Parathyroid adenoma (tissue), 2 donors: ENCODE results near the gene TMEM158.
A peak's percentile ranks its signal among the peaks of the same experiment; 100 is the strongest.

ENCODE experiments used
- H2AFZ ChIP-seq: fragments of 300-600 bp; sonication (generic); one replicate; pipeline ENCODE4 v1.7.0; 2017; ENCODE audit warnings: antibody characterized with exemption, mild to moderate bottlenecking
- H3K27ac ChIP-seq: fragments of 300-600 bp; sonication (generic); one replicate; pipeline ENCODE4 v1.7.0; 2017
- H3K27me3 ChIP-seq: fragments of 300-600 bp; sonication (generic); one replicate; pipeline ENCODE4 v1.7.0; 2017; ENCODE audit warnings: low read length; ENCODE audit not compliant: control insufficient read depth, insufficient read depth
- H3K36me3 ChIP-seq: fragments of 300-600 bp; sonication (generic); one replicate; pipeline ENCODE4 v1.7.0; 2017; ENCODE audit warnings: low read length; ENCODE audit not compliant: control insufficient read depth, insufficient read depth
- H3K4me1 ChIP-seq: fragments of 300-600 bp; sonication (generic); one replicate; pipeline ENCODE4 v1.7.0; 2017; ENCODE audit warnings: control low read depth
- H3K4me2 ChIP-seq: fragments of 300-600 bp; sonication (generic); one replicate; pipeline ENCODE4 v1.7.0; 2017; ENCODE audit warnings: low read length
- H3K4me3 ChIP-seq: fragments of 300-600 bp; sonication (generic); one replicate; pipeline ENCODE4 v1.7.0; 2017; ENCODE audit warnings: low read depth, low read length
- H3K79me2 ChIP-seq: fragments of 300-600 bp; sonication (generic); one replicate; pipeline ENCODE4 v1.7.0; 2017; ENCODE audit warnings: control low read depth
- H3K9ac ChIP-seq: fragments of 300-600 bp; sonication (generic); one replicate; pipeline ENCODE4 v1.7.0; 2017; ENCODE audit warnings: mild to moderate bottlenecking
- H3K9me3 ChIP-seq: fragments of 300-600 bp; sonication (generic); one replicate; pipeline ENCODE4 v1.7.0; 2017; ENCODE audit warnings: low read length; ENCODE audit not compliant: control insufficient read depth
- TF ChIP-seq, protein P1 (sequence below): fragments of 300-600 bp; sonication (generic); IDR thresholded peaks from one replicate; pipeline ENCODE4 v1.7.0; 2017; ENCODE audit warnings: antibody characterized with exemption, mild to moderate bottlenecking
- donor health status: primary hyperparathyroidism.

Gene TMEM158

DNA sequence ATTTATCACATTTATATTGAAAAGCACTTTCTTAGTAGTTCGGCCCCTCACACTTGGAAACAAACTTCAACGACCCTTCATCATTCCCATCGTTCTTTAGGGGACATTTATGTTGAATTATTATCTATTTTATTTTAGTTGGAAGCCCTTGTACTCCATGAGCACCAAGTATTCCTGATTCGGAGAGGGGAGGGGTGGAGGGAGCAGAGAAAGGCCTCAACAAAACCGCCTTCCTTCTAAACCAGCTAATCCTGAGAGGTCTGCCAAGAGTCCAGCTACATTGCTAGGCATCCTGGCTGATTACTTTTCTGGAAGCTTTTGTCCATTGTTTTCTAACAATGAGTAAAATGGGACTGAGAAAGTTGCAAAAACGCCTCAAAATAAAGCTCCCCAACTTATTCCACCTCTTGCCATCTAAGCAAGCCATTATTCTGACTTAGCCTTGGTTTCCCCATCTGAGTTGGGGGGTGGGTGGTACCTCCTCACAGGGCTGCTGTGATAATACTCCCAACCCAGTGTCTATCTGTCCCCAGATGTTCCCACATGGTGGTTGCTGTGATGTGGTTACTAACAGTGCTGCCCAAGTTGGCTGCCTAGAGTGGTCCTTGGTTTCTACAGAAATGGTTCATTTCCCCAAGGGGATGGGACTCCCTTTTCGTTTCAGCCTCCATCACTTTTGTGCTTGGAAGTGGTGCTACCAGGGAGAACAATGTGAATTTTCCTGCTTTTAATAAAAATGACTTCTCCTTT lies 1.2 kb upstream of the TMEM158 start:
- TF ChIP-seq, protein P1, sequence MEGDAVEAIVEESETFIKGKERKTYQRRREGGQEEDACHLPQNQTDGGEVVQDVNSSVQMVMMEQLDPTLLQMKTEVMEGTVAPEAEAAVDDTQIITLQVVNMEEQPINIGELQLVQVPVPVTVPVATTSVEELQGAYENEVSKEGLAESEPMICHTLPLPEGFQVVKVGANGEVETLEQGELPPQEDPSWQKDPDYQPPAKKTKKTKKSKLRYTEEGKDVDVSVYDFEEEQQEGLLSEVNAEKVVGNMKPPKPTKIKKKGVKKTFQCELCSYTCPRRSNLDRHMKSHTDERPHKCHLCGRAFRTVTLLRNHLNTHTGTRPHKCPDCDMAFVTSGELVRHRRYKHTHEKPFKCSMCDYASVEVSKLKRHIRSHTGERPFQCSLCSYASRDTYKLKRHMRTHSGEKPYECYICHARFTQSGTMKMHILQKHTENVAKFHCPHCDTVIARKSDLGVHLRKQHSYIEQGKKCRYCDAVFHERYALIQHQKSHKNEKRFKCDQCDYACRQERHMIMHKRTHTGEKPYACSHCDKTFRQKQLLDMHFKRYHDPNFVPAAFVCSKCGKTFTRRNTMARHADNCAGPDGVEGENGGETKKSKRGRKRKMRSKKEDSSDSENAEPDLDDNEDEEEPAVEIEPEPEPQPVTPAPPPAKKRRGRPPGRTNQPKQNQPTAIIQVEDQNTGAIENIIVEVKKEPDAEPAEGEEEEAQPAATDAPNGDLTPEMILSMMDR: no peak
- H3K36me3 ChIP-seq: no peaks in the 10 kb centered on the region
- no peak overlapping the region for H2AFZ ChIP-seq
- H3K9me3 ChIP-seq: no peaks in the 10 kb centered on the region
- no peaks in the 10 kb centered on the region for H3K79me2 ChIP-seq
- no peaks in the 10 kb centered on the region for H3K27me3 ChIP-seq
- no peak overlapping the region for H3K9ac ChIP-seq
- H3K4me1 ChIP-seq: peaks cover 3% of the 10 kb centered on the region
- no peak overlapping the region for H3K4me3 ChIP-seq
- no peak overlapping the region for H3K27ac ChIP-seq
- H3K4me2 ChIP-seq: no peak overlapping the region

- H3K4me3 ChIP-seq: no peak overlapping the region
- TF ChIP-seq, protein P1: no peak
Measured at GRCh38 chr3:45225465-45226205, 452 bp downstream of the TMEM158 start.

DNA sequence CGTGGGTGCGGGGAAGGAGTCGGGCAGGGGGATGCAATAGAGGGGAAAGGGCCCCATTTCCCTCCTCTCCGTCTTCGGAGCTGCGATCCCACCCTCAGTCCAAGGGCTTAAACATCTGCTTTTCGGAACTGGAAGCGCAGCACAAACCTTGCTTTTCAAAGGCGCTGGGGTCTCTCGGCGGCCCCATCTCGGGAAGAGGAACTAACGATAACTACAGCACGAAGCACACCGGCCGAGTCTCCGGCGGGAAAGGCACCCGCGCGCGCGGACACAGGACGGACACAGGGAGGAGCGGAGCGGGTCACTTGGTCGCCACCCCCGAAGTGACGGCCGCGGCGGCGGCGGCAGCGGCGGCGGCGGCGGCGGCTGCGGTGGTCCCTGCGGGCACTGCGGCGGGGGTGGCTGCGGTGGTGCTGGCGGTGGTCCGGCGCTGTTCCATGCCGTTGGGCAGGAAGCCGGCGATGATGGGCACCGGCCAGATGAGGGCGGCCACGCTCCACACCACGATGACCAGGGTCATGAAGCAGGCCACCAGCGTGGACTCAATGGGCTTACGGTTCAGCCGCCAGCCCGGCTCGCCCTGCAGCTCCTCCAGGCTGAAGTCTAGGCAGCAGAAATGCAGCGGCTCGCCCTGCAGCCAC lies 1.1 kb downstream of the TMEM158 start:
- Histone ChIP-seq H3K36me3 (no peaks in the 10 kb centered on the region), H3K4me3 (no peak overlapping the region), H3K4me1 (peaks cover 3% of the 10 kb centered on the region), H3K9ac (no peak overlapping the region), H3K27ac (no peak overlapping the region), H3K4me2 (no peak overlapping the region), H2AFZ (peak overlapping the region; percentile 73), H3K79me2 (no peaks in the 10 kb centered on the region), H3K9me3 (no peaks in the 10 kb centered on the region), H3K27me3 (no peaks in the 10 kb centered on the region)
- TF ChIP-seq, protein P1: peak; percentile 28

More at GRCh38 chr3:45225465-45226205, 452 bp downstream of the TMEM158 start:
- no peak overlapping the region for H3K9ac ChIP-seq
- no peak overlapping the region for H2AFZ ChIP-seq
- no peaks in the 10 kb centered on the region for H3K9me3 ChIP-seq
- peak overlapping the region; percentile 33 for H3K4me2 ChIP-seq
- peaks cover 3% of the 10 kb centered on the region for H3K4me1 ChIP-seq
- no peak overlapping the region for H3K27ac ChIP-seq
- H3K27me3 ChIP-seq: no peaks in the 10 kb centered on the region
- H3K36me3 ChIP-seq: no peaks in the 10 kb centered on the region
- H3K79me2 ChIP-seq: no peaks in the 10 kb centered on the region

DNA sequence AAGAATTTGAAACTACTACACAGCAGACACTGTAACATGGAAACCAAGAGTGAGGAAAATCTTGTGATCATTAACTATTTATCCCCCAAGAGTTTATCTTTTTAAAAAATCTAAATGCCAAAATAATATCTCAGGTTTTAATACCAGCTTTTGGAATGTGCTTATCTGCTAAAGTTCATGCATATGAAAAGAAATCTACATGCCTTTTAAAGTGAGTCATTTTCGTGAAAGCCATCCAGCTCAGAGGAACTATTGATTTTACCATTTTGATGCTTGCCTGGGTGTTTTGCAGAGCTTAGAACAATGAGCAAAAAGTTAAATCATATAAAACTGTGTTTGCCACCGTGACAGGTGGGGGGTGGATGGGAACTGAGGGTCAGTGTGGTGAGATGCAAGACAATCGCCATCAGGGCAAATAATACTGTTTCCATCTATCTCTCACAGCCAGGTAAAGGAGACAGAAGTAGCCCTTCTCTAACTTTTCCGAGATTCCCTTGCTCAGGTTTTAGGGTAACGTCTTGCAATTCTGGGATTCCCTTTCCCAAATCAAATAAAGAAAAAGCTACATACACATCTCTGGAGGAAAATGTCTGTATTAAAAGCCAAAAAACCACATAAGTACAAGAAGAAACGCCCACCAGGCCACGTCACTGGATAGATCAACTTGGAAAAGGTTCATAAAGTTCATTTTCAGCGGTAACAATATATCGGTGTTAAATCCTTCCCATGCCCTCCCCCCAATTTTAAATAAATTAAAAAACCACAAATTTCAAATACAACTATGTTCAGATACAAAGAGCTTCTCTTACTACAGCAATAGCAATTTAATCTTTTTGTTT lies 2.0 kb downstream of the TMEM158 start:
- H3K79me2 ChIP-seq: no peaks in the 10 kb centered on the region
- H2AFZ ChIP-seq: no peak overlapping the region
- H3K27ac ChIP-seq: no peak overlapping the region
- no peak overlapping the region for H3K9ac ChIP-seq
- TF ChIP-seq, protein P1: no peak
- H3K36me3 ChIP-seq: no peaks in the 10 kb centered on the region
- H3K4me1 ChIP-seq: peaks cover 3% of the 10 kb centered on the region
- no peaks in the 10 kb centered on the region for H3K27me3 ChIP-seq
- H3K4me3 ChIP-seq: no peak overlapping the region
- no peaks in the 10 kb centered on the region for H3K9me3 ChIP-seq
- no peak overlapping the region for H3K4me2 ChIP-seq
